NCI-H2227 treated with DMSO at 0.1 percent for 48 hours (cell line): ENCODE results near the gene TP53.

ENCODE experiments used
- DNase-seq: peaks from one replicate; lab custom pipeline; 2025; lab: John Stamatoyannopoulos, UW

TP53 gene

DNA sequence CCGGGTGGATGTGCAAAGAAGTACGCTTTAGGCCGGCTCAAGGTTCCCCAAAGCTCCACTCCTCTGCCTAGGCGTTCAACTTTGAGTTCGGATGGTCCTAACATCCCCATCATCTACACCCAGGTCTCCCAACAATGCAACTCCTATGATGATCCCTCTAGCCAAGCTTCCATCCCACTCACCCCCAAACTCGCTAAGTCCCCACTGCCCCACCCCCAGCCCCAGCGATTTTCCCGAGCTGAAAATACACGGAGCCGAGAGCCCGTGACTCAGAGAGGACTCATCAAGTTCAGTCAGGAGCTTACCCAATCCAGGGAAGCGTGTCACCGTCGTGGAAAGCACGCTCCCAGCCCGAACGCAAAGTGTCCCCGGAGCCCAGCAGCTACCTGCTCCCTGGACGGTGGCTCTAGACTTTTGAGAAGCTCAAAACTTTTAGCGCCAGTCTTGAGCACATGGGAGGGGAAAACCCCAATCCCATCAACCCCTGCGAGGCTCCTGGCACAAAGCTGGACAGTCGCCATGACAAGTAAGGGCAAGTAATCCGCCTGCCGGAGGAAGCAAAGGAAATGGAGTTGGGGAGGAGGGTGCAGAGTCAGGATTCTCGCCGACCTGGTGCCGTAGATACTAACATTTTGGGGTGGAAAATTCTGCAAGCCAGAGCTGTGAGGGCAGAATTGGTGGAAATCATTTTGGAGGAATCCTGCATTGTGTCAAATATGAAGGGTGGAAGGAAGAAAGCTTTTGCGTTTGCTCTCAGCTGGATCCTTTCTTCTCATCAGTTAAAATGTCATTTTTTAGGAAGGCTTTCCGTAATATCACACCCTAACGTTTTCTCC is at the start of gene TP53:
TP53 (minus strand) TSS at position 419 of the 836 bp plus-strand sequence. CDS start 10,896 bp downstream, outside the sequence.
- peak; percentile 61 for DNase-seq

DNA sequence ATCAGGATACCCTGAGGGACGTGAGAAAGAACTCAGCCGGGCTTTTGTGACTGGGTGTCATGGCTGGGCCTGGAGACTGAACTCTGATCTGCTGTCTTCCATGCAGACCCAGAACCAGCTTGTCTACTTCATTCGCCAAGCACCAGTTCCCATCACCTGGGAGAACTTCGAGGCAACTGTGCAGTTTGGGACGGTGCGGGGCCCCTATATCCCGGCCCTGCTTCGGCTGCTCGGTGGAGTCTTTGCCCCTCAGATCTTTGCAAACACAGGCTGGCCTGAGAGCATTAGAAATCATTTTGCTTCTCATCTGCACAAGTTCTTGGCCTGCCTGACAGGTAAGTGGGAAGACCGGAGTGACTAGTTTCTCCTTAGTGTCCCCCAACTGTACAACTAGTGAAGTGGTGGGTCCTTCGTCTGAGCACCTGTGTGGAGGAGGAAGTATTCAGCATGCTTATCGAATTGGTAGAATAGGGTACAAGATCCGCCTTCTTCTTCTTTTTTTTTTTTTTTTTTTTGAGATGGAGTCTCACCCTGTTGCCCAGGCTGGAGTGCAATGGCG is 45.8 kb upstream of the TP53 start:
- no peak for DNase-seq

DNA sequence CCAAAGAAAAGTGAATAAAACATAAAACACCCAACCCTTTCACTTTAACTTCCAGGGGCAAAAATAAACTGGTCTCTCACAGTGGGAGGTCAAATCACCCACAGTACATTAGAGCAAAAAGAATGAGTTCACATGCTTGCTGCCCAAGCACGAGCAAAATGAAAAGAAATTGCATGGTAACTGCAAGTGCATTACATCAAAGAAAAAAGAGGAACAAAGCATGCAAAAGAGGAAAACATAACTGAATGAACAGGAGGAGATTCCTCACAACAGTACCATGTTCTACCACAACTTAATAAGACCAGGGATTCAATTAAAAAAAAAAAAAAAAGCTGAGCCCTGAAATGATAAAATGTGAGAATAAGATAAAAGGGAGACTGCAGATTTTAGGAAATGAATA is 42.5 kb upstream of the TP53 start:
- DNase-seq, result no peak

DNA sequence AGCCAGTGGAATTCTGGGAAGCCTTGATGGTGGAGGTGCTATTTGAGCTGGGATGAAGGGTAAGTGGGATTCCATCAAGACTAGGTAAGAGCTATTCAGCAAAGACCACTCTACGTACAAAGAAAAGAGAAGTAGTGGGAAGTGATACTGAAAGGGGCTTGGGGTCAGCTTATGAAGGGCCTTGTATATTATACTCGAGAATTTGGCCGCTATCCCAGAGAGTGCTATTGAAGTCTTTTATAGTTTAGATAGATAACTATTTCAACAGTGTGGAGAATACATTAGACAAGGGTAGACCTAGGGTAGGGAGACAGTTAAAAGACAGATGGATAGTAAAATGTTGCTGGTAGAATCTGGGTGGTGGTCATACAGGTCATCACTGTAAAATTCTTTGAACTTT is 40.6 kb upstream of the TP53 start:
- DNase-seq, result no peak

DNA sequence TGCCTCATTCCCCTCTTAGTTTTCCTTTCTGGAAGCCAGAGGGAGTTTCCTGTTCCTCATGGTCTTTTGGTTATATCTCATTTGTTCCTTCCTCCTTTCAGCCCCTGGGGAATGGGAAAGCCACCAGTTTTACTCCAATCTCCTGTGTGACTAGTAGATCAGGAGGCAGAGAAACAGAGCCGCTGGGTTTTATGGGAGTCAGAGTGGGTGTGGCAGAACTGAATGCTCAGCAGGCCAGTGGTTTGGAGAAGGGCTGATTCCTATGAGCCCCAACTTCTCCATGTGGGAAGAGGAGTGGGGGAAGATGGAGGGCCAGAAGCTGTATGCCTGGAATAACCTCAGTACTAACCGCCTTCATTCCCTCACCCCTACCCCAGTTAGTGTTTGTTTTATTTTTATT is 34.3 kb upstream of the TP53 start:
- DNase-seq, result no peak

DNA sequence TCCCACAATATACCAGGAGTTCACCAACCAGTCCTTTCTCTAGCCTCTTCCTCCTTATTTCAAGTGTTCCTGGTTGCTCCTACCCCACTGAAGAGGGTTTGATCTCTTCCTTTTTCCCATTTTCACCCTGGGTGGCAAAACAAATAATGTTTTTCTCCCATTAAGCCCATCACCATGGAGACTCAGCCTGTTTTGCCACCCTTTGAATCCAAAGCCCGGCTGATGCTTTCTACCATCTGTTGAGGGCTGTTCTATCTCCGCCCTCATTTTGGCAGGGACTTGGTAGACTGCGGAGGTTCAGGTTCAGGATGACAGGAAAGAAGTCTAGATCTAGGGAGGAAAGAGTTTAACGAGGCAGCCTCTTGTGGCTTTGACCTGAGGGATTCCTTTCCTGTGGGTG is 32.8 kb upstream of the TP53 start:
- no peak for DNase-seq

DNA sequence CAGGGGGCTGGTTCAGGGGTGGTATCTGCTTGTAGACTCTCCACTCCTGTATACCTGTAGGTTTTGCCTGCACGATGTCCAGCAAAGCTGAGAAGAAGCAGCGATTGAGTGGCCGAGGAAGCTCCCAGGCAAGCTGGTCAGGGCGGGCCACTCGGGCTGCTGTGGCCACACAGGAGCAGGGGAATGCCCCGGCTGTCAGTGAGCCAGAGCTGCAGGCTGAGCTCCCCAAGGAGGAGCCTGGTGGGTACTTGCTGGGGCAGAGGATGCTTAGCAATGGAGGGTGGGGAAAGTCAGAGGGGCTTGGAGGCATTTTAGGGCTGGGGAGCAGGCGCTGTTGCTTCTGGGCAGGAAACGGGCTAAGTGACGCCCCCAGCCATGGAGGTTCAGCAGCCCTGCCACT is 32.4 kb upstream of the TP53 start:
- DNase-seq, result no peak

DNA sequence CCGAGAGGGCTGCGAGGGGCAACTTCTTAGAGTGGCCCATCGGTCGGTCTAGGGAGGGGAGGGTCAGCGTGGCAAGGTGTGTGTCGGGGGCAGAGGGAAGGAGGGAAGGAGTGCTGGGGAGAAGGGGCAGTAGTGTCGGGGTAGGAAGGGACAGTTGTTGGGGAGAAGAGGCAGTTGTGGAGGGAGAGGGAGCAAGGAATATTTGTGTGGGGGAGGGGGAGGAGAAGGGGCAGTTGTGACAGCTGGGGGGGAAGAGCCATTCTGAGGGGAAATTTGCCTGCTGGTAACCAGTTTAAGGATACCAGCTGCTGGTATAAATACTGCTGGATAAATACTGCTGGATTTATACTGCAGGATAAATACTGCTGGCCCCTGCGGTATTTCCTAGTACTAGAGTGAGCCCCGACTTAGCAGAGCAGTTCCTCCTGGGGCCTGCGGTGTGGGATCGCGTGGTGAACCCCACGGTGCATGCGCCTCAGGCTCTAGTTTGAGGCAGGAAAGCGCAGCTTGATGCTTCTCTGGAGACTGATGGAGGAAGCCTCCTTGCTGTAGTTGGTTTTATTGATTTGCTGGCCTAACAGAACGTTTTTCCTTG is 30.6 kb upstream of the TP53 start:
- no peak for DNase-seq

DNA sequence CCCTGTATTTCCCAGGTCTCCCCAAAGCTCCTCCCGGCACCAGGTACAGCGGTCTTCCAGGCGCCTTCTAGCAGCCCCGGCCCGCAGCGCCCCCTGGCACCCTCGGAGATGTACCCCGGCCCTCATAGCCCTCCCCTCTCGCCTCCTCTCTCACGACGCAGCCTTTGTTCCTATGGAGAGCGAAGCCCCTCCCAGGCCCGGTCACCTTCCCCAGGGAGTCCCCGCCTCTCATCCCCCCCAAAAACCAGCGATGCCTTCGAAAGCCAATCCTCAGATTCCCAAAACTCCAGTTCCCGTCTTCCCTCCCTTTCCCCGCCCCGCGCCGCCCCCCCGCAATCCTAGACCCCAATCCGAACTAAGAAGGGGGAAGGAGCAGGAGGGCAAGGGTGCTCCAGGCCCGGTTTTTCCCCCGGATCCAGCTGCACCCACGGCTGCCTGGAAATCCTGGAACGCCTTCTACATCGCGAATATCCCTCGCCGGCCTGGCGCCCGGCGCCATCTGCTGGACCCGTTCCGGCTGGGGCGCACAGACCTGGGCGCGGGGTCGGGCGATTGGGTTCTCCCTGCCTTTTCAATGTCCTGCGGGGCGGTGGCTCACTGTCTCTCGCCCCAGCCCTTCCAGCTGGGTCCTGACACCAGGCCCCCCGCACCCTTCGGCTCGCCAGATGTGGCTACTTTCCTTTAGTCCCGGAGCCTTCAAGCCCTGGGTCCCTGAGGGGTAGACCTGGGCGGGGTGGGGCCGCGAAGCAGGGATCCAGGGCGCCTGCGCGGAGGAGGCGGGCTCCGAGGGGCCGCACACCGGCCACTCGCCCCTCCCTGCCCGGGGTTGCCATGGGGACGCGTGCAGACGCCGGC is 29.8 kb upstream of the TP53 start, which contains the start of gene DNAH2:
DNAH2 (plus strand) TSS at position 844 of the 855 bp plus-strand sequence. CDS start 1,991 bp downstream, outside the sequence.
- DNase-seq, result peak; percentile 86

DNA sequence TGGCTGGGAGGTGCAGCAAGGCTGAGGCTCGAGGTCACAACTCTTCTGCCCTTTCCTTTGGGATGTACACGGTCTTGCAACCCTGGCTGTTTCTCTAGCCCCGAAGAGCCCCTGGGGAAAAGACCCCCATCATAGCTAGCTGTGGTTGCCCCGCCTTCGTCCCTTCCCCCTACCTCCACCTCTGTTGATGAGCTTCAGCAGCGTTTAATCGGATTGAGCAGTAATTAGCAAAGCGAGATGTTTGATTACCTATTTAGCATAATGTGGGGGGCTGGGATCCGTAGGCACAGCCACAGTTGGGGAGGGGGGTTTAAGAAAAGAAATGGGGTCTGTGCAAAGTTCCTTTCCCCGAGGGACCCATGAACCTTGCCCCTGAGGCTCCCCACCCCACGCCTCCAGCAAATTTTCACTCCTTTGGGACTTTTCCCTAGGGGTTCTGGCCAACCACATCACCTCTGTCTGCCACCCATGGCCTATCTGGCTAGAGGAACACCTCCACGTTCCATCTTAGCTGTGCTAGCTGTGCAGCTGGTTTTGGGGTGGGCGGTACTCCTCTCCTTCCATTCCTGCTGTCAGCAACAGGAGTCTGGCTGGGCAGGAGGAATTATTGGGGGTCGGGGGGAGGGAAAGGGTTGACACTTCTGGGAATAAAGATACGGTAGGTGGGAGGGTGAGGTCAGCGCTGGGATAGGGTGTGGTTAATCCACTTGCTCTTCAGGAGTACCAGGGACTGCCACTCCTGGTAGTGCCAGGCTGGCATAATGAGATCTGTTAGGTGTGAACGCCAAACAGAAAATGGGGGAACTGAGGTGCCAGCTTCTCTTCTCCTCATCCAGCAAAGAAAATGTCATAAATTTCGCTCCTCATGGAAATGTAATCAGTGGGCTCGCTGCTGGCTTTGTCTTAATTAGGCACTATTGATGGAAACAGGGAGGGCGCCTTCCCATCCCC is 28.9 kb upstream of the TP53 start:
- DNase-seq, result no peak

DNA sequence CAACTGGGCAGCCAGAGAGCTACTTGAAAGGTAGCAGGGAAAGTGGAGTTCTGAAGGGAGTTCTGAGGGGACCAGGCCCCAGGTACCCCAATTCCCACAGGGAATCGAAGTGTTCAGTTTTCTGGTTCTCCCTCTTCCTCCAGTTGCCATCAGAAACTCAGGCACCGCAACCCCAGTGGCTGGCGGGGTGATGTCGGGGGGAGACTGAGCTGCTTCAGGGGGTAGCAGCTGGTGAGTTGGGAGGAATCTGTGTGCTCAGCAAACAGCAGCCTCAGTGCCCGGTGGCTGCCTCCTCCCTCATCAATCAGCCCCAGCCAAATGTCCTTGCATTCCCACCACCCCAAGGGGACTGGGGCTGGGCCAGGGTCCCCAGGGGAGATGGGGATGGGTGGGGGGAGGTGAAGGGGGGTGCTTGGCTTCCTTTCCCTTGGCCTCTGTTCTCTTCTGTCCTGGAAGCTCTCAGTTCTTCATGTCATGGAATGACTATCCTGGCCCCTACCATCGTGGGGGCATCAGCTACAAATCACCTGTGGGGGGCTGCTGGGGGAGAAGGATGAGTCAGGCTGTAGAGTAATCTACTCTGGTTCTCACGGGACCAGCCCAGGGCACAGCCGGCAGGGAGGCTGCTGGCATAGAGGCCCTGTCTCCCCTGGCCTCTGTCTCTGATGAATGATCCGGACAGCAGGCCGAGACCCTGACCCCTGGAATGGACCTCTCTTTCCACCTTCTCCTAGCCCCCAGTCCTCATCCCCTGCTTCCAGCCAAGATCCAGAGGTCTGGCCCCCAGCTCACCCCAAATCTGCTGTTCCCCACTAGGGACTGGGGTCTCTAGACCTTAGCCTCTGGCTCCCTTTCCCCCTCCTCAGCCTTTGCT is 27.7 kb upstream of the TP53 start:
- DNase-seq, result no peak

DNA sequence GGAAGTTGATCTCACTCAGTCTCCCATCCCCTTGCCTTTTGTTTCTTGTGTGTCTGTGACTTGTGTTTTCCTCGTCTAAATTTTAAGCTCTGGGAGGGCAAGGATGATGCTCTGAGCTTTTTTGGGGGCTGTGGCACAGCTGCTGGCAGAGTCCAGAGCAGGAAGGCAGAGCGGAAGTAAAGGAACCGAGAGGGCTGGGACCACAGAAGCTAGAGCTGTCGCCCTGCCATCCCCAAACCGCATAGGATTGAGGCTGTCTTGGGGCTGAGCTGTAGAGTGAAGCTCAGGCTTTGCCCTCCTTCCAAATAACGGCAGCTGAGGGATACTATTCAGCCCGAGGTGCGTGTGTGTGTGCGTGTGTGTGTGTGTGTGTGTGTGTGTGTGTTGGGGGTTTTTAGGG is 26.5 kb upstream of the TP53 start:
- no peak for DNase-seq

DNA sequence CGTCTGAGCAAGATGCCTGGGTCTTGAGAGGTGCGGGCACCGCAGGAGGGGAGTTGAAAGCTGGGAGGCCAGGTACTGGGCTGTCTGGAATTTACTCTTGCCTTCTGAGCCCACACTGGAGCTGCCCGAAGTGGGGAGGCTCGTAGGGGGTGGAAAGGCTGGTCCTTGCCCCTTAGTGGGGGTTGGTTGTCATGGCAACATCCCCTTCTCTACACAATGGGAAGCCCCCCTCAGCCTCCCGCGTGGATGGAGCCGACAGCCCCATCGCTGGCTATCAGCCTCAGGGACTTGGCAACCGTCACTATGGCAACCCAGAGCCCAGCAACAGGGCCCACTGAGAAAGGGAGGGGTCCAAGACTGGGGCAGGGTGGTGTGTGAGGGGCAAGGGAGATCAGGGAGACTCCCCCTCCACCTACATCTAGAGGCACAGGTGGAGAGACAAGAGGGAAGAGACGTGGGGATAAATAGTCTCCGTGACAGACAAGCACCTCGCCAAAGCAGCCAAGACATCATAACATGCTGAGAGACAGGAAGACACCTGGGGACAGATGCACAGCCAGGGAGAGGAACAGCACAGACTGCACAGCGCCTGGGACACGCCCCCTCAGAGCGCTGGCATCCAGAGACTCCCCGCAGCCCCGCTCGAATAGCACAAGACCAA is 25.0 kb upstream of the TP53 start:
- DNase-seq, result no peak

DNA sequence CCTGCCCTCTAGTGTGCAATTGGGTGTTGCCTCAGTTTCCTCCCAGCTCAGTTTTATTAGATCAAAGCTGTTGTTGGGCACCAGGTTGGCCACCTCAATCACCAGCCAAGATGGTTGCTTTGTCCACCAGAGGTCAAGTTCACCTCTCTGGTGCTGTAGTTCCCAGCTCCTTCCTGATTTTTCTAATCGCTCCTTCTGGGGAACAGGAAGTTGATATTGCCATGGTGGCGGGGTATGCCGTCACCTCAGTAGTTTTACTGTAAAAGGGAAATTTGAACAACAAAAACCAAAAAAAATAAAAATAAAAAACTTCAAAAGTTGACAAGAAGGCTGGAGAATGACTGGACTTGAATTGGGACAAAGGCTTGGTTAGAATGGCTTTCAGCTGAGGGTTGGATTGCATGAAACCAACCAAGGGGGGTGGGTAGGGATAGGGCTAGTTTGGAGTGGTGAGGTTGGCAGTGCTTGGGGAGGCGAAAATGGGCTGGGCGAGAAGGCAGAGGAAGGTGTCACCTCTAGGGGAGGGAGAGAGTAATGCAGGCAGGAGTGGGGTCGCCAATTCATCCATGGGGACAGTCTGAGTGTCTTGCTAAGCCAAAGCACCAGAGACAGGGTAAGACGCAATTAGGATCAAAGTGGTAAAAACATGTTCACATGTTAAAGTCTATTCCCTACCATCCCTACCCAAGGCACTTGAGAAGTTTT is 23.9 kb upstream of the TP53 start:
- DNase-seq, result no peak

DNA sequence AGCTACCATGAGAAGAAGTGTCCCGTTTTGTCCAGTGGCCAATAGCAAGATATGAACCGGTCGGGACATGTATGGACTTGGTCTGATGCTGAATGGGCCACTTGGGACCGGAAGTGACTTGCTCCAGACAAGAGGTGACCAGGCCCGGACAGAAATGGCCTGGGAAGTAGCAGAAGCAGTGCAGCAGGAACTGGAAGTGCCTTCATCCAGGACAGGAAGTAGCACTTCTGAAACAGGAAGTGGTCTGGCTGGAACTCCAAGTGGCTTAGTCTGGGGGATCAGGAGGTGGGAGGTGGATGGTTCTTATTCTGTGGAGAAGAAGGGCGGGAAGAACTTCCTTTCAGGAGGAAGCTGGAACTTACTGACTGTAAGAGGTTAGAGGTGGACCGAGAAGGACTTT is 23.0 kb upstream of the TP53 start:
- DNase-seq, result no peak

DNA sequence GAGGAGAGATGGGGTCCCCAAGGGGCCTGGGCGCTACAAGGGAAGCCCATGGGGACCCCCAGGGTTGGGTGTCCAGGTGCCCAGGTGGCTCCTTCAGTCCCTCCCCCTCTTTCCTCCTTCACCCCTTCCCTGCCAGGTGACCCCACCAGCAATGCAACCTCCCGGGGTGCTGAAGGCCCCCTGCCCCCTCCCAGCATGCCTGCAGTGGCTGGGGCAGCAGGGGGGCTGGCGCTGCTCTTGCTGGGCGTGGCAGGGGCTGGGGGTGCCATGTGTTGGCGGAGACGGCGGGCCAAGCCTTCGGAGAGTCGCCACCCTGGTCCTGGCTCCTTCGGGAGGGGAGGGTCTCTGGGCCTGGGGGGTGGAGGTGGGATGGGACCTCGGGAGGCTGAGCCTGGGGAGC is 21.7 kb upstream of the TP53 start:
- no peak for DNase-seq

DNA sequence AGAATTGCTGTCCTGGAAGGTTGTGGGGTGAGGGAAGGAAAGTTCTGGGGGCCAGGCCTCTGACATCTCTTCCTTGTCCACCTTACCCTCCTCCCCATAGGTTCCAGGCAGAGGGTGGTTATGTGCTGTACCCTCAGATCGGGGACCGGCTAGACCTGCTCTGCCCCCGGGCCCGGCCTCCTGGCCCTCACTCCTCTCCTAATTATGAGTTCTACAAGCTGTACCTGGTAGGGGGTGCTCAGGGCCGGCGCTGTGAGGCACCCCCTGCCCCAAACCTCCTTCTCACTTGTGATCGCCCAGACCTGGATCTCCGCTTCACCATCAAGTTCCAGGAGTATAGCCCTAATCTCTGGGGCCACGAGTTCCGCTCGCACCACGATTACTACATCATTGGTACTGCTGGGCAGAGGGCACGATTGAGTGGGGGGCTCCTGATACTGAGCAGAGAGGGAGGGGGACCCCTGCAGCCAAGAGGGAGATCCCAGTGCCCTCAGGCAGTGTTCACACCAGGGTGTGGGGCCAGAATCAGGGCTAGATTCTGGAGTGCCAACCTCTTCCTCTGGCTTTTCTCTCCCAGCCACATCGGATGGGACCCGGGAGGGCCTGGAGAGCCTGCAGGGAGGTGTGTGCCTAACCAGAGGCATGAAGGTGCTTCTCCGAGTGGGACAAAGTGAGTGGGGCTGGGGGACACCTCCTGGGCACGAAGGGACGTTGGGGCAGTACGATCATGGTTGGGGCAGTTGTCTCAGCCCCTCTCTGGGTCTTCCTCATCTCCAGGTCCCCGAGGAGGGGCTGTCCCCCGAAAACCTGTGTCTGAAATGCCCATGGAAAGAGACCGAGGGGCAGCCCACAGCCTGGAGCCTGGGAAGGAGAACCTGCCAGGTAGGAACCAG is 20.8 kb upstream of the TP53 start:
- DNase-seq, result no peak

DNA sequence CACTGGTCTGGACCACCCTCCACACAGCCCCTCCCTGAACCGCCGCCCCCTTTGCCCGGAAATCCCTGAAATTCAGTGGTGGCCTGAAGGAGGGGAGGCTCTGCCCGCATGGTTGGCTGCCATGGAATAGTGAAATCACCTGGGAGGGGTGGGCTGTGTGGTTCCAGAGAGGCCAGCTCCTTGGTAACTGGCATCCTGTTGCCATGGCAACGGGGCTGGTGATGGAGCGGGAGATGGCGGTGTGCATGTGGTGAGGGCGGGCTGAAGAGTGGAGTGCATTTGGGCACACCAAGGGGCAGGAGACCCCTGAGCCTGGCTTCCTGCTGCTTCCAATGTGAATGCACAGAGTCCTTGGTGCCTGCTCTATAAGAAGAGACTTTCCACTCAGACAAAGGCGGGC is 20.2 kb upstream of the TP53 start:
- DNase-seq, result peak; percentile 40
